Endothelial cell (in vitro differentiated cells): Measurements from ENCODE around the gene AGBL5. TPM values are rescaled to one million over a fixed set of nuclear protein-coding genes. Genes with fewer than 3 reads are reported as not detected.

ENCODE experiments used
- DNase-seq: peaks from one replicate; pipeline ENCODE4 v3.0.0; 2021; ENCODE audit warnings: low spot score
- H3K27ac Mint-ChIP-seq: one replicate; pipeline ENCODE4 v1.8.0; 2021; ENCODE audit warnings: mixed read lengths, inconsistent platforms; ENCODE audit not compliant: unreplicated experiment
- H3K27me3 Mint-ChIP-seq: one replicate; pipeline ENCODE4 v1.8.0; 2021; ENCODE audit warnings: mild to moderate bottlenecking, moderate library complexity, mixed read lengths, inconsistent platforms; ENCODE audit not compliant: unreplicated experiment
- H3K36me3 Mint-ChIP-seq: one replicate; pipeline ENCODE4 v1.8.0; 2021; ENCODE audit warnings: mild to moderate bottlenecking, low read depth, mixed read lengths, inconsistent platforms; ENCODE audit not compliant: unreplicated experiment
- H3K4me1 Mint-ChIP-seq: one replicate; pipeline ENCODE4 v1.8.0; 2021; ENCODE audit warnings: mild to moderate bottlenecking, mixed read lengths, inconsistent platforms; ENCODE audit not compliant: unreplicated experiment
- H3K4me3 Mint-ChIP-seq: one replicate; pipeline ENCODE4 v1.8.0; 2021; ENCODE audit warnings: mild to moderate bottlenecking, mixed read lengths, inconsistent platforms; ENCODE audit not compliant: unreplicated experiment
- H3K9me3 Mint-ChIP-seq: one replicate; pipeline ENCODE4 v1.8.0; 2021; ENCODE audit warnings: mixed read lengths, inconsistent platforms; ENCODE audit not compliant: unreplicated experiment
- CTCF ChIP-seq: fragments of 200-600 bp; sonication (generic); IDR thresholded peaks from one replicate; pipeline ENCODE4 v1.5.0; 2021; ENCODE audit warnings: antibody characterized with exemption; ENCODE audit not compliant: unreplicated experiment
- total RNA-seq: library from RNA; stranded (reverse); fragmentation: NEBNext Ultra II Directional; extraction: Animal tissue kit (Norgen Biotek cat#: 25700); gene quantifications from one replicate; pipeline ENCODE4 v1.2.1, GENCODE V29; 2021; ENCODE audit not compliant: unreplicated experiment

The AGBL5 gene
- total RNA-seq, 1 donor from 2014 or later: 32.5 TPM

- no peak for DNase-seq
- H3K9me3 Mint-ChIP-seq: no peaks in the 10 kb centered on the region
- H3K27ac Mint-ChIP-seq: no peak overlapping the region
- H3K4me1 Mint-ChIP-seq: peaks cover 13% of the 10 kb centered on the region
- H3K4me3 Mint-ChIP-seq: no peak overlapping the region
- no peak for TF ChIP-seq CTCF
- H3K36me3 Mint-ChIP-seq: no peaks in the 10 kb centered on the region
- H3K27me3 Mint-ChIP-seq: peaks cover 8% of the 10 kb centered on the region
These were observed 37.9 kb downstream of the AGBL5 start for GRCh38 chr2:27089111-27089954.

GRCh38 chr2:27091746-27092695 is 40.6 kb downstream of the AGBL5 start:
- DNase-seq: no peak
- Mint-ChIP-seq H3K27ac (no peak overlapping the region), H3K36me3 (no peaks in the 10 kb centered on the region), H3K4me1 (peaks cover 17% of the 10 kb centered on the region), H3K4me3 (no peak overlapping the region), H3K27me3 (peaks cover 11% of the 10 kb centered on the region), H3K9me3 (no peaks in the 10 kb centered on the region)
- no peak for TF ChIP-seq CTCF

GRCh38 chr2:27092696-27093429 is 41.4 kb downstream of the AGBL5 start:
- no peak for DNase-seq
- H3K4me1 Mint-ChIP-seq: peaks cover 15% of the 10 kb centered on the region
- peaks cover 14% of the 10 kb centered on the region for H3K27me3 Mint-ChIP-seq
- no peaks in the 10 kb centered on the region for H3K9me3 Mint-ChIP-seq
- peak overlapping the region; percentile 64 for H3K27ac Mint-ChIP-seq
- TF ChIP-seq CTCF: no peak
- no peak overlapping the region for H3K4me3 Mint-ChIP-seq
- H3K36me3 Mint-ChIP-seq: no peaks in the 10 kb centered on the region

GRCh38 chr2:27093430-27094352 is 42.2 kb downstream of the AGBL5 start:
- H3K27me3 Mint-ChIP-seq: peaks cover 12% of the 10 kb centered on the region
- H3K27ac Mint-ChIP-seq: no peak overlapping the region
- H3K9me3 Mint-ChIP-seq: no peaks in the 10 kb centered on the region
- no peaks in the 10 kb centered on the region for H3K36me3 Mint-ChIP-seq
- H3K4me3 Mint-ChIP-seq: no peak overlapping the region
- peaks cover 15% of the 10 kb centered on the region for H3K4me1 Mint-ChIP-seq
- DNase-seq: no peak
- TF ChIP-seq CTCF: no peak
